ENCODE data around the gene LRPAP1.
A peak's percentile ranks its signal among the peaks of the same experiment; 100 is the strongest.
"Not testable (repeated sequence)": the region's sequence is repeated elsewhere in the genome, so short reads cannot be mapped to it uniquely, and the experiment has no call there.

LRPAP1 gene

GRCh38 chr4:3555459-3556070 lies 23.3 kb upstream of the LRPAP1 start:
- H3K4me3 Mint-ChIP-seq; H3K36me3 Mint-ChIP-seq; H3K4me1 Mint-ChIP-seq; H3K27ac Mint-ChIP-seq; H3K9me3 Mint-ChIP-seq; ATAC-seq (ENCODE audit: low read depth); DNase-seq (ENCODE audit: low spot score in 2 of 2): not testable (repeated sequence)
- peaks cover 11% of the 10 kb centered on the region for H3K27me3 Mint-ChIP-seq

- not testable (repeated sequence) for H3K27me3 Mint-ChIP-seq; H3K4me3 Mint-ChIP-seq; H3K27ac Mint-ChIP-seq; ATAC-seq (ENCODE audit: low read depth); H3K9me3 Mint-ChIP-seq; H3K4me1 Mint-ChIP-seq; H3K36me3 Mint-ChIP-seq; DNase-seq (ENCODE audit: low spot score in 2 of 2)
Measured at GRCh38 chr4:3551366-3551765, 19.1 kb upstream of the LRPAP1 start.

GRCh38 chr4:3550792-3551325 lies 18.6 kb upstream of the LRPAP1 start:
- DNase-seq (ENCODE audit: low spot score in 2 of 2); H3K4me3 Mint-ChIP-seq; H3K9me3 Mint-ChIP-seq; H3K4me1 Mint-ChIP-seq; H3K36me3 Mint-ChIP-seq; H3K27me3 Mint-ChIP-seq; ATAC-seq (ENCODE audit: low read depth); H3K27ac Mint-ChIP-seq: not testable (repeated sequence)

- H3K4me1 Mint-ChIP-seq: not testable (repeated sequence)
Measured at GRCh38 chr4:3550041-3550440, 17.8 kb upstream of the LRPAP1 start.

GRCh38 chr4:3549694-3550001 lies 17.4 kb upstream of the LRPAP1 start:
- not testable (repeated sequence) for H3K4me1 Mint-ChIP-seq; H3K9me3 Mint-ChIP-seq; H3K36me3 Mint-ChIP-seq; H3K27me3 Mint-ChIP-seq; ATAC-seq (ENCODE audit: low read depth); DNase-seq (ENCODE audit: low spot score in 2 of 2); H3K4me3 Mint-ChIP-seq; H3K27ac Mint-ChIP-seq

More at GRCh38 chr4:3550041-3550440, 17.8 kb upstream of the LRPAP1 start:
- H3K9me3 Mint-ChIP-seq; H3K4me3 Mint-ChIP-seq; DNase-seq (ENCODE audit: low spot score in 2 of 2); H3K27ac Mint-ChIP-seq; H3K27me3 Mint-ChIP-seq; H3K36me3 Mint-ChIP-seq; ATAC-seq (ENCODE audit: low read depth): not testable (repeated sequence)

- not testable (repeated sequence) for H3K4me1 Mint-ChIP-seq; H3K9me3 Mint-ChIP-seq; H3K27ac Mint-ChIP-seq; H3K27me3 Mint-ChIP-seq; DNase-seq (ENCODE audit: low spot score in 2 of 2); H3K36me3 Mint-ChIP-seq; ATAC-seq (ENCODE audit: low read depth); H3K4me3 Mint-ChIP-seq
Measured at GRCh38 chr4:3548991-3549693, 16.9 kb upstream of the LRPAP1 start.

GRCh38 chr4:3546721-3547120 lies 14.5 kb upstream of the LRPAP1 start:
- not testable (repeated sequence) for H3K36me3 Mint-ChIP-seq; ATAC-seq (ENCODE audit: low read depth)

GRCh38 chr4:3545351-3545750 lies 13.1 kb upstream of the LRPAP1 start:
- H3K27ac Mint-ChIP-seq: not testable (repeated sequence)

More at GRCh38 chr4:3546721-3547120, 14.5 kb upstream of the LRPAP1 start:
- not testable (repeated sequence) for DNase-seq (ENCODE audit: low spot score in 2 of 2); H3K27ac Mint-ChIP-seq; H3K4me3 Mint-ChIP-seq; H3K9me3 Mint-ChIP-seq; H3K4me1 Mint-ChIP-seq; H3K27me3 Mint-ChIP-seq

GRCh38 chr4:3544259-3545025 lies 12.2 kb upstream of the LRPAP1 start:
- H3K36me3 Mint-ChIP-seq; DNase-seq (ENCODE audit: low spot score in 2 of 2); ATAC-seq (ENCODE audit: low read depth); H3K27ac Mint-ChIP-seq; H3K9me3 Mint-ChIP-seq; H3K4me3 Mint-ChIP-seq; H3K27me3 Mint-ChIP-seq; H3K4me1 Mint-ChIP-seq: not testable (repeated sequence)

More at GRCh38 chr4:3545351-3545750, 13.1 kb upstream of the LRPAP1 start:
- DNase-seq (ENCODE audit: low spot score in 2 of 2); H3K27me3 Mint-ChIP-seq; H3K9me3 Mint-ChIP-seq; H3K4me1 Mint-ChIP-seq; H3K36me3 Mint-ChIP-seq; H3K4me3 Mint-ChIP-seq; ATAC-seq (ENCODE audit: low read depth): not testable (repeated sequence)

- H3K4me3 Mint-ChIP-seq; DNase-seq (ENCODE audit: low spot score in 2 of 2); H3K9me3 Mint-ChIP-seq; H3K27me3 Mint-ChIP-seq; H3K36me3 Mint-ChIP-seq; ATAC-seq (ENCODE audit: low read depth); H3K27ac Mint-ChIP-seq; H3K4me1 Mint-ChIP-seq: not testable (repeated sequence)
Measured at GRCh38 chr4:3543415-3543814, 11.2 kb upstream of the LRPAP1 start.

GRCh38 chr4:3538906-3539305 lies 6.7 kb upstream of the LRPAP1 start:
- not testable (repeated sequence) for H3K4me1 Mint-ChIP-seq; H3K36me3 Mint-ChIP-seq; H3K27me3 Mint-ChIP-seq; H3K27ac Mint-ChIP-seq; H3K4me3 Mint-ChIP-seq; ATAC-seq (ENCODE audit: low read depth); H3K9me3 Mint-ChIP-seq; DNase-seq (ENCODE audit: low spot score in 2 of 2)

GRCh38 chr4:3535812-3536211 lies 3.6 kb upstream of the LRPAP1 start:
- H3K4me1 Mint-ChIP-seq: peaks cover 11% of the 10 kb centered on the region
- not testable (repeated sequence) for H3K27ac Mint-ChIP-seq; H3K27me3 Mint-ChIP-seq; ATAC-seq (ENCODE audit: low read depth); H3K36me3 Mint-ChIP-seq; H3K9me3 Mint-ChIP-seq; H3K4me3 Mint-ChIP-seq; DNase-seq (ENCODE audit: low spot score in 2 of 2)

- H3K27me3 Mint-ChIP-seq: peaks cover 6% of the 10 kb centered on the region
- no peak for ATAC-seq (ENCODE audit: low read depth)
- H3K36me3 Mint-ChIP-seq: peaks cover 2% of the 10 kb centered on the region
- no peak overlapping the region for H3K27ac Mint-ChIP-seq
- H3K4me1 Mint-ChIP-seq: peaks cover 22% of the 10 kb centered on the region
- no peak for DNase-seq (ENCODE audit: low spot score in 2 of 2)
- H3K9me3 Mint-ChIP-seq: peaks cover 5% of the 10 kb centered on the region
- peak overlapping the region; percentile 60 for H3K4me3 Mint-ChIP-seq
Measured at GRCh38 chr4:3533423-3533820, 1.2 kb upstream of the LRPAP1 start.

- Mint-ChIP-seq H3K4me1 (peaks cover 24% of the 10 kb centered on the region), H3K9me3 (peaks cover 5% of the 10 kb centered on the region), H3K4me3 (peak overlapping the region; percentile 99), H3K27ac (peak overlapping the region; percentile 92), H3K27me3 (peaks cover 6% of the 10 kb centered on the region), H3K36me3 (peaks cover 2% of the 10 kb centered on the region)
- ATAC-seq (ENCODE audit: low read depth) (no peak), DNase-seq (ENCODE audit: low spot score in 2 of 2) (no peak)
Measured at GRCh38 chr4:3532751-3533422, 665 bp upstream of the LRPAP1 start.

All from memory B cell (primary cell).